AG20443 (cell line): ENCODE results near the gene SLC7A6.

Experiments used
- DNase-seq: peaks from one replicate; pipeline ENCODE4 v3.0.0; 2012; ENCODE audit warnings: low spot score, mixed read lengths

The SLC7A6 gene

GRCh38 chr16:68346892-68347480, 82.7 kb downstream of the SLC7A6 start:
- DNase-seq: no peak

- no peak for DNase-seq
Measured at GRCh38 chr16:68347605-68348004, 83.3 kb downstream of the SLC7A6 start.

GRCh38 chr16:68348639-68349445, 84.5 kb downstream of the SLC7A6 start:
- DNase-seq: no peak

- no peak for DNase-seq
Measured at GRCh38 chr16:68349838-68350410, 85.6 kb downstream of the SLC7A6 start.

- no peak for DNase-seq
Measured at GRCh38 chr16:68350813-68351350, 86.6 kb downstream of the SLC7A6 start.
